ENCODE results near the gene NCAM1. TPM values are rescaled to one million over a fixed set of nuclear protein-coding genes. Genes with fewer than 3 reads are reported as not detected.

Gene NCAM1
- total RNA-seq, 2 experiments from 2014 or later: 0.72 to 1.0 TPM

GRCh38 chr11:113195728-113196127 lies 234.5 kb downstream of the NCAM1 start:
- Mint-ChIP-seq H3K27me3 (peaks cover 4% of the 10 kb centered on the region), H3K9me3 (no peaks in the 10 kb centered on the region), H3K36me3 (no peaks in the 10 kb centered on the region), H3K4me3 (no peak overlapping the region), H3K4me1 (no peaks in the 10 kb centered on the region), H3K27ac (no peak overlapping the region)
- POLR2A ChIA-PET: no interaction called here
- no peak for DNase-seq
- ATAC-seq (ENCODE audit: low read depth): no peak

GRCh38 chr11:113197446-113197845 lies 236.2 kb downstream of the NCAM1 start:
- no peaks in the 10 kb centered on the region for H3K36me3 Mint-ChIP-seq
- H3K9me3 Mint-ChIP-seq: no peaks in the 10 kb centered on the region
- no peak overlapping the region for H3K4me3 Mint-ChIP-seq
- ATAC-seq (ENCODE audit: low read depth) (no peak), DNase-seq (no peak)
- H3K4me1 Mint-ChIP-seq: no peaks in the 10 kb centered on the region
- POLR2A ChIA-PET: no interaction called here
- peaks cover 4% of the 10 kb centered on the region for H3K27me3 Mint-ChIP-seq
- H3K27ac Mint-ChIP-seq: no peak overlapping the region

GRCh38 chr11:113198972-113199661 lies 237.9 kb downstream of the NCAM1 start:
- H3K4me3 Mint-ChIP-seq: no peak overlapping the region
- H3K4me1 Mint-ChIP-seq: no peaks in the 10 kb centered on the region
- no peaks in the 10 kb centered on the region for H3K9me3 Mint-ChIP-seq
- H3K27me3 Mint-ChIP-seq: no peaks in the 10 kb centered on the region
- DNase-seq: no peak
- no peaks in the 10 kb centered on the region for H3K36me3 Mint-ChIP-seq
- no peak for ATAC-seq (ENCODE audit: low read depth)
- POLR2A ChIA-PET: no interaction called here
- H3K27ac Mint-ChIP-seq: no peak overlapping the region

- Mint-ChIP-seq H3K27me3 (no peaks in the 10 kb centered on the region), H3K27ac (no peak overlapping the region), H3K36me3 (no peaks in the 10 kb centered on the region), H3K4me3 (no peak overlapping the region), H3K9me3 (no peaks in the 10 kb centered on the region), H3K4me1 (no peaks in the 10 kb centered on the region)
- DNase-seq (no peak), ATAC-seq (ENCODE audit: low read depth) (no peak)
- POLR2A ChIA-PET: interaction anchor here (0.5 kb wide), 1 partner anchor 429 kb away, joined by 3 read pairs; no protein-coding TSS in a partner anchor
Observed at GRCh38 chr11:113199866-113200265, 238.6 kb downstream of the NCAM1 start.

DNA sequence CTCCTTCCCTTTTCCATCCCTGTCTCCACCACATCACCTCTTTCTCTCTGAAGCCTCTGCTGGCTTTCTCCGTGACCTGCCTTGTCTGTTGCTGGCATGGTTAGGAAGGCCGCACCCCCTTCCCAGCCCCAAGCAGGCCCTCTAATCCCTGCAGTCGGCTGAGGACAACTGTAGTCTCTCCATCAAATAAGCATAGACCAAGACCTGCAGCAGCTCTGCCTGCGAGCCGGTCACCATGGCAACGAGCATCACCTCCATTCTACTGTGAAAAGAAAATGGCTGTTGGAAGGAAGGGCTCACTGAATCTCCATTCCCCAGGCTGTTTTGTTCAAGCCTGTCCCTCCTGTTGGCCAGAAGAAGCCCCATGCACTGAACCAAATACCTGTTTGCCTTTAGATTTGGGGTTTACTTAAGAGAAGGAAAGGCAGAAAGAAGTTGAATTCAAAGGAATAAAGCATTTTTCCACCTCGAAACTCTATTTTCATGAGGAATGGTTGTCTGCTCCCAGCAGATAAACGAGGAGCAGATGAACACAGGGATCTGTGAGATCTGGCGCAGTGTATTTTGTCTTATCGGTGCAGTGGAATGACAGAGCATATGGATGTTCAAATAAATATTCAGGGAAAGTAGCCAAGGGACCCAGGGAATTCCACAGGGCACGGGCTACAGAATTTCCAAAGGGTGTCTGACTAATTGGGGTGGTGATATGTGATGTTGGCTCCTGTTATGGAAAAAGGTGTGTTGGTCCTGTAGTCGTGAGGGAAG lies 240.0 kb downstream of the NCAM1 start:
- ATAC-seq (ENCODE audit: low read depth): no peak
- POLR2A ChIA-PET: no interaction called here
- no peak for DNase-seq
- Mint-ChIP-seq H3K4me1 (no peaks in the 10 kb centered on the region), H3K9me3 (no peaks in the 10 kb centered on the region), H3K27ac (no peak overlapping the region), H3K4me3 (no peak overlapping the region), H3K27me3 (no peaks in the 10 kb centered on the region), H3K36me3 (no peaks in the 10 kb centered on the region)

DNA sequence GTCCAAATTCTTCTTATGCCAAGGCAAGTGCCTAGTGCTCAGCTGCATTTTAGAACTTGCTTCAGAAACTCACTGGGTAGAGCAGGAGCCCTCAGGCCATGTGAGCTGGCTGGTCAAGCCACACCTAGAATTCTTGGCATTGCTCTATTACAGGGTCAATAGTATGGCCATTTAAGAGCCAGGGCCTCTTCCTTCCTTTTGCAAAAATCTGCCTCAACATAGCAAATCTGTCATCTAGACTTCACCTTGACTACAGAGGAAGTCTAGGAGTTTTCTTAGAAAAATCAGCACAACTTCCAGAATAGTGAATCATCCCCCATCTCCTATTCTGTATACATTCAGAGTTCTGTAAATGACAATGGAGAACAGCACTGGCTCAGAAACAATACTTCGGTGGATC lies 241.2 kb downstream of the NCAM1 start:
- H3K36me3 Mint-ChIP-seq: no peaks in the 10 kb centered on the region
- H3K4me3 Mint-ChIP-seq: no peak overlapping the region
- no peak for ATAC-seq (ENCODE audit: low read depth)
- POLR2A ChIA-PET: no interaction called here
- no peaks in the 10 kb centered on the region for H3K4me1 Mint-ChIP-seq
- no peaks in the 10 kb centered on the region for H3K27me3 Mint-ChIP-seq
- H3K9me3 Mint-ChIP-seq: no peaks in the 10 kb centered on the region
- no peak overlapping the region for H3K27ac Mint-ChIP-seq
- DNase-seq: no peak

GRCh38 chr11:113203141-113203753 lies 242.0 kb downstream of the NCAM1 start:
- Mint-ChIP-seq H3K27ac (no peak overlapping the region), H3K4me3 (no peak overlapping the region), H3K4me1 (no peaks in the 10 kb centered on the region), H3K9me3 (no peaks in the 10 kb centered on the region), H3K27me3 (no peaks in the 10 kb centered on the region), H3K36me3 (no peaks in the 10 kb centered on the region)
- no peak for ATAC-seq (ENCODE audit: low read depth)
- DNase-seq: no peak
- POLR2A ChIA-PET: no interaction called here

GRCh38 chr11:113204280-113204679 lies 243.1 kb downstream of the NCAM1 start:
- ATAC-seq (ENCODE audit: low read depth): no peak
- H3K4me1 Mint-ChIP-seq: no peaks in the 10 kb centered on the region

GRCh38 chr11:113213549-113213948 lies 252.3 kb downstream of the NCAM1 start:
- POLR2A ChIA-PET: no interaction called here
- Mint-ChIP-seq H3K4me1 (no peaks in the 10 kb centered on the region), H3K9me3 (no peaks in the 10 kb centered on the region), H3K27ac (no peak overlapping the region), H3K36me3 (no peaks in the 10 kb centered on the region), H3K4me3 (no peak overlapping the region), H3K27me3 (peaks cover 9% of the 10 kb centered on the region)
- ATAC-seq (ENCODE audit: low read depth) (no peak), DNase-seq (no peak)

More at GRCh38 chr11:113204280-113204679, 243.1 kb downstream of the NCAM1 start:
- no peaks in the 10 kb centered on the region for H3K9me3 Mint-ChIP-seq
- POLR2A ChIA-PET: no interaction called here
- no peaks in the 10 kb centered on the region for H3K27me3 Mint-ChIP-seq
- H3K4me3 Mint-ChIP-seq: no peak overlapping the region
- no peak overlapping the region for H3K27ac Mint-ChIP-seq
- no peaks in the 10 kb centered on the region for H3K36me3 Mint-ChIP-seq
- no peak for DNase-seq

DNA sequence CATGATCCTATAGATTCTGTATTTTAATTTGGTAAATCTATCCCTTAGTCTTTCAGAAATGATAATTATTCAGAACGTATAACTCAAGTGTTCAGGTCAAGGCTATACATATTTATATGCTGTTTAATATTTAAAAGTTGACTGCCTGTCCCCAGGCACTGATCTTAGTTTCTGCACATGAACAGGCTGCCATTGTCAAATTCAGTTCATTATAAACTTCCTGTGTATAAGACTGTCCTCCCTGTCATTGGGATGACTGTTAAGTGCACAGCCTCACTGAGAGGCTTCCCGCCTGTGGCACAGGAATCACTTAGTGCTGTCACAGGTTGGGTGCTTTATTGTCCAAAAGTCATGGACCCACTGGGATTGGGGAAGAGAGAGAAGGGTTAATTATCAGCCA lies 261.0 kb downstream of the NCAM1 start:
- Mint-ChIP-seq H3K27ac (no peak overlapping the region), H3K36me3 (no peaks in the 10 kb centered on the region), H3K27me3 (peaks cover 6% of the 10 kb centered on the region), H3K4me1 (no peaks in the 10 kb centered on the region), H3K4me3 (no peak overlapping the region), H3K9me3 (no peaks in the 10 kb centered on the region)
- POLR2A ChIA-PET: no interaction called here
- no peak for ATAC-seq (ENCODE audit: low read depth)
- DNase-seq: no peak

GRCh38 chr11:113234888-113235287 lies 273.7 kb downstream of the NCAM1 start:
- Mint-ChIP-seq H3K36me3 (no peaks in the 10 kb centered on the region), H3K27ac (no peak overlapping the region), H3K27me3 (peaks cover 11% of the 10 kb centered on the region), H3K9me3 (no peaks in the 10 kb centered on the region), H3K4me3 (no peak overlapping the region), H3K4me1 (no peaks in the 10 kb centered on the region)
- POLR2A ChIA-PET: no interaction called here
- ATAC-seq (ENCODE audit: low read depth): no peak
- no peak for DNase-seq

DNA sequence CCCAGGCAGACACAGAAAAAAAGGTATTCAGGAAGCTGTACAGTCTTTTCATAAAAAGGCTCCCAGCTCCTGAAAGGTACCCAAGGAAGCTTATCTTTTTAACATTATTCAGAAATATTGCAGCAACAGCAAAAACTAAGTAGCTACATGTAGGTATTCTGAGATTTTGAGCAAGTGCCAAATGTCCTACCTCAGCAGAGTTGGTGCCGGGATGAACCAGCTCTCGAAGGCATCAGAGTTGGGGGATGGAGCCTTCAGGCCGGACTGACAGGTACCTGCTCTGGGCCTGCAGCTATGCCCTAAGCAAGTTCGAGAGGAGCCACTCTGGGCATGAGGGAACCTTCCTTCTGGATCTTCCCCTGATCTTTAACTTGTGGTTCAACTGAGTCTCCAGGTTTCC lies 276.0 kb downstream of the NCAM1 start:
- POLR2A ChIA-PET: no interaction called here
- no peaks in the 10 kb centered on the region for H3K4me1 Mint-ChIP-seq
- H3K27ac Mint-ChIP-seq: no peak overlapping the region
- ATAC-seq (ENCODE audit: low read depth) (no peak), DNase-seq (no peak)
- H3K27me3 Mint-ChIP-seq: peaks cover 28% of the 10 kb centered on the region
- H3K4me3 Mint-ChIP-seq: no peak overlapping the region
- no peaks in the 10 kb centered on the region for H3K36me3 Mint-ChIP-seq
- no peaks in the 10 kb centered on the region for H3K9me3 Mint-ChIP-seq

DNA sequence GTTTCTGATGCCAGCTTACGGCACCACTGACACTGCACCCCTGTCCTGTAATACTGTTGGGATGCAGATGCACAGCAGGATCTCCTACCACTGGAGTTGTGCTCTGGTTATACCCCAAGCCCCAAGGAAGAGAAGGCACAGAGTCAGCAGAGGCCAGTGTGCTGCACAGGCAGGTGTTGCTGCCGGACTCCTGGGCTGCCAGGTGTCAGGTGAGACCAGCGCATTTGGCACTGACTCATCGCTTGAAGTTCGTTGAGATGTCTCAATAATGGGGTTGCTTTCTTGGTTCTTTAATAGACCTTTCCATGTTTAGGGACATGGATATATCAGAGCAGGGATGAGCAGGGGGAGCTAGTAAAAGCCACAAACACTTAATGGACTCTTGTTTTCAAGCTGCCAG lies 277.5 kb downstream of the NCAM1 start:
- no peak overlapping the region for H3K27ac Mint-ChIP-seq
- POLR2A ChIA-PET: interaction anchor here (1.2 kb wide), 1 partner anchor 20 kb away, joined by 3 read pairs; no protein-coding TSS in a partner anchor
- ATAC-seq (ENCODE audit: low read depth): no peak

GRCh38 chr11:113240389-113240788 lies 279.2 kb downstream of the NCAM1 start:
- H3K4me1 Mint-ChIP-seq: peaks cover 13% of the 10 kb centered on the region
- ATAC-seq (ENCODE audit: low read depth): no peak

More for the DNA sequence above, 277.5 kb downstream of the NCAM1 start:
- peaks cover 34% of the 10 kb centered on the region for H3K27me3 Mint-ChIP-seq
- H3K36me3 Mint-ChIP-seq: no peaks in the 10 kb centered on the region
- H3K9me3 Mint-ChIP-seq: no peaks in the 10 kb centered on the region
- no peak for DNase-seq
- peaks cover 12% of the 10 kb centered on the region for H3K4me1 Mint-ChIP-seq
- no peak overlapping the region for H3K4me3 Mint-ChIP-seq

More at GRCh38 chr11:113240389-113240788, 279.2 kb downstream of the NCAM1 start:
- POLR2A ChIA-PET: no interaction called here
- Mint-ChIP-seq H3K27me3 (peaks cover 45% of the 10 kb centered on the region), H3K4me3 (no peak overlapping the region), H3K36me3 (no peaks in the 10 kb centered on the region), H3K27ac (no peak overlapping the region), H3K9me3 (no peaks in the 10 kb centered on the region)
- no peak for DNase-seq

All from activated naive CD8-positive, alpha-beta T cell treated with anti-CD3 and anti-CD28 coated beads, Interleukin-2, amount 10 ng/mL, durations not matched to agents 7 days and 5 days (primary cell).